B cell (primary cell): ENCODE measurements around the gene LHPP. TPM values are rescaled to one million over a fixed set of nuclear protein-coding genes. Genes with fewer than 3 reads are reported as not detected.
A peak's percentile ranks its signal among the peaks of the same experiment; 100 is the strongest.

ENCODE experiments used
- ATAC-seq: fragments of 200-7000 bp; cut with Tn5 transposase; one replicate; pipeline ENCODE4 v1.10.0; 2021; ENCODE audit warnings: low read depth, mild to moderate bottlenecking, moderate number of reproducible peaks, moderate library complexity
- CTCF ChIA-PET: fragments of 350-600 bp; sonication (Branson Sonifier 250); formaldehyde crosslinking; loops from one replicate; lab custom pipeline; 2021; ENCODE audit warnings: antibody characterized with exemption, inconsistent platforms; lab: Charles Lee
- POLR2A ChIA-PET: fragments of 350-600 bp; sonication (Branson Sonifier 250); formaldehyde crosslinking; loops from one replicate; lab custom pipeline; 2021; ENCODE audit warnings: antibody characterized with exemption; lab: Charles Lee
- DNase-seq: peaks from one replicate; pipeline ENCODE4 v3.0.0; 2013
- H2AFZ ChIP-seq: 2 replicates; pipeline ENCODE4 v1.6.1; 2012; ENCODE audit warnings: mild to moderate bottlenecking, low read depth, low read length; ENCODE audit not compliant: insufficient read depth, poor library complexity, severe bottlenecking
- H3K27ac ChIP-seq, 2 donors: 1 replicate in 1 of 2; 2 replicates in 1 of 2; pipeline ENCODE4 v1.5.1; 2012 to 2013; ENCODE audit warnings: low read length in 2 of 2, mild to moderate bottlenecking in 2 of 2, moderate library complexity in 1 of 2
- H3K27me3 ChIP-seq, 4 experiments: fragments of 200-600 bp in 1 of 4; sonication (generic) in 1 of 4; replicated peaks in 1 of 4; 1 replicate in 2 of 4; 2 replicates in 2 of 4; pipeline versions ENCODE4 v1.6.1 to v1.7.0; 2013 to 2016; ENCODE audit warnings: low read length in 3 of 4, mild to moderate bottlenecking in 2 of 4, mixed read lengths in 1 of 4, moderate library complexity in 1 of 4; ENCODE audit not compliant: insufficient read depth in 4 of 4, control insufficient read depth in 3 of 4; ENCODE audit errors: control extremely low read depth in 1 of 4
- H3K36me3 ChIP-seq, 2 experiments: replicated peaks in 1 of 2; 1 replicate in 1 of 2; 2 replicates in 1 of 2; pipeline versions ENCODE4 v1.6.1 to v1.7.1; 2013; ENCODE audit warnings: low read length in 1 of 2; ENCODE audit not compliant: insufficient read depth in 2 of 2, control insufficient read depth in 1 of 2; ENCODE audit errors: control extremely low read depth in 1 of 2, extremely low read depth in 1 of 2
- H3K4me1 ChIP-seq, 2 donors: fragments of 200-600 bp in 1 of 2; sonication (generic) in 1 of 2; 1 replicate in 1 of 2; 2 replicates in 1 of 2; pipeline versions ENCODE4 v1.5.1 to v1.6.1; 2013 to 2017; ENCODE audit warnings: low read length in 2 of 2; ENCODE audit not compliant: control insufficient read depth in 2 of 2, insufficient read depth in 2 of 2
- H3K4me2 ChIP-seq: replicated peaks from 2 replicates; pipeline ENCODE3; 2012; ENCODE audit warnings: mild to moderate bottlenecking, low read depth, low read length; ENCODE audit not compliant: poor library complexity, severe bottlenecking
- H3K4me3 ChIP-seq, 5 experiments: fragments of 200-600 bp in 1 of 5; sonication (generic) in 1 of 5; 1 replicate in 3 of 5; 2 replicates in 2 of 5; pipeline versions ENCODE4 v1.5.1 to v1.7.0; 2011 to 2016; ENCODE audit warnings: low read length in 4 of 5, mild to moderate bottlenecking in 4 of 5, low read depth in 2 of 5, control low read depth in 1 of 5, moderate library complexity in 1 of 5; ENCODE audit not compliant: insufficient read depth in 1 of 5; ENCODE audit errors: control extremely low read depth in 1 of 5, extremely low read depth in 1 of 5
- H3K79me2 ChIP-seq: fragments of 200-600 bp; sonication (generic); one replicate; pipeline ENCODE4 v1.6.0; 2016; ENCODE audit warnings: low read length; ENCODE audit not compliant: control insufficient read depth, insufficient read depth
- H3K9ac ChIP-seq: fragments of 200-600 bp; sonication (generic); 2 replicates; pipeline ENCODE4 v1.6.1; 2017; ENCODE audit warnings: mild to moderate bottlenecking, low read length, moderate library complexity
- H3K9me3 ChIP-seq, 3 donors: one replicate each; pipeline versions ENCODE4 v1.6.1 to v1.7.1; 2013; ENCODE audit warnings: low read length in 2 of 3; ENCODE audit not compliant: control insufficient read depth in 2 of 3, insufficient read depth in 1 of 3; ENCODE audit errors: control extremely low read depth in 1 of 3
- H4K20me1 ChIP-seq: 2 replicates; pipeline ENCODE4 v1.6.0; 2012; ENCODE audit warnings: mild to moderate bottlenecking, low read length; ENCODE audit not compliant: insufficient read depth, control insufficient read depth, poor library complexity, severe bottlenecking
- H3K27ac Mint-ChIP-seq: one replicate; pipeline ENCODE4 v1.8.0; 2021; ENCODE audit warnings: mixed read lengths
- H3K27me3 Mint-ChIP-seq: one replicate; pipeline ENCODE4 v1.8.0; 2021; ENCODE audit warnings: mixed read lengths
- H3K4me1 Mint-ChIP-seq: one replicate; pipeline ENCODE4 v1.8.0; 2021; ENCODE audit warnings: mixed read lengths
- H3K4me3 Mint-ChIP-seq: one replicate; pipeline ENCODE4 v1.8.0; 2021; ENCODE audit warnings: mixed read lengths
- H3K9me3 Mint-ChIP-seq: one replicate; pipeline ENCODE4 v1.8.0; 2022; ENCODE audit warnings: mixed read lengths; ENCODE audit not compliant: insufficient read depth
- EZH2 ChIP-seq: IDR thresholded peaks from 2 replicates; pipeline ENCODE4 v1.6.1; 2012; ENCODE audit warnings: borderline replicate concordance, low read depth, mild to moderate bottlenecking, moderate library complexity, low read length; ENCODE audit not compliant: insufficient read depth, poor library complexity, severe bottlenecking
- WGBS: methylation state at CpG from one replicate; pipeline ENCODE4 v1.1.5; 2013; ENCODE audit warnings: missing lambda C conversion rate; ENCODE audit not compliant: insufficient coverage; 5-methylcytosine and 5-hydroxymethylcytosine counted together
- intact Hi-C: fragments of 100-400 bp; cut with micrococcal nuclease; formaldehyde crosslinking; loops from one replicate; pipeline ENCODE4 v1.10.0; 2022
- polyA plus RNA-seq: library from polyadenylated mRNA; depleted of rRNA; stranded (reverse); fragments of >200 nt; gene quantifications from 2 replicates; pipeline ENCODE4 v1.2.3, GENCODE V29; 2012
- total RNA-seq, 2 donors: library from RNA; stranded (reverse); fragments of 120-200 nt in 1 of 2; gene quantifications; 1 replicate in 1 of 2; 2 replicates in 1 of 2; pipeline versions ENCODE4 v1.2.3 to v1.2.4, GENCODE V29; 2013 to 2022
- TF ChIP-seq, protein P1 (sequence below): fragments of 200-600 bp; IDR thresholded peaks from one replicate; pipeline ENCODE4 v1.8.0; 2022; ENCODE audit warnings: antibody characterized with exemption, mild to moderate bottlenecking

LHPP gene
- total and polyA plus RNA-seq, 2 donors (not counting 1 experiment from before 2014, with no cell fraction given): 60.2 to 83.5 TPM

DNA sequence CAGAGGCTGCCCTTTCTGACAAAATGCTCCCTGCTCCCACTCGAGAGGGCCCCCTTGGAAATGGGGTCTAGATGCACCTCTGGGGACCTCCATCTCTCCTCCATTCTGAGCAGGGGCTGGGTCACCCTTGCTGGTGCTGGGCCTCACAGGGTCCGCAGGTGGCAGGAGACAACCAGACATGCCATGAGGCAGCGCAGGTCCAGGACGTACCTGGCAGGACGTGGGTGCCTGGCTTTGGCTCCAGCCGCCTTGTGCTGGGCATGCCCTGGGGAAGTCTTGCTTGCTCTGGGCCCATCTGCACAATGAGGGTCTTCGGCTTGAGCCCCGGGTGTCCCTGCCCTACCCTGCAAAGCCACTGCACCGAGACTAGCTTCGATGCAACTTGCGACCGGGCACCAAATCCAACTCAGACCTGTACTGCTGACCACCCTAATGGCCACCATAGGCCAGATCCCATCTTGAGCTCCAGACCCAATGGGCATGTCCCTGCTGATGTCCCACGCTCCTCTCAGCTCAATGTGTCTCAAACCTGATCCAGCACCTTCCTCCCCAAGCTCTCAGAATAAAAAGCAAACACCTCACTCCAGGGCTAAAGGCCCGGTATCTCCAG is 175.6 kb downstream of the LHPP start:
- Histone ChIP-seq H3K27me3 (no peaks in the 10 kb centered on the region), H2AFZ (no peak overlapping the region), H3K4me2 (peak overlapping the region; percentile 67), H3K27ac (peak overlapping the region; percentile 63 to 92), H4K20me1 (peaks cover 46% of the 10 kb centered on the region), H3K36me3 (peaks cover 2 to 42% of the 10 kb centered on the region in 2 experiments), H3K79me2 (peaks cover 100% of the 10 kb centered on the region), H3K4me1 (peaks cover 86 to 92% of the 10 kb centered on the region in 2 donors), H3K9me3 (peaks cover 0 to 10% (median 2%) of the 10 kb centered on the region in 3 donors), H3K9ac (peak overlapping the region; percentile 18), H3K4me3 (peak overlapping the region in 2 of 5 experiments; percentile 13 to 27)
- Mint-ChIP-seq H3K27ac (peak overlapping the region; percentile 94), H3K4me1 (peaks cover 90% of the 10 kb centered on the region), H3K27me3 (no peaks in the 10 kb centered on the region), H3K9me3 (no peaks in the 10 kb centered on the region), H3K4me3 (peak overlapping the region; percentile 78)
- intact Hi-C loops: loop anchor here (2.0 kb wide), 1 partner anchor 104 kb away; no protein-coding TSS in a partner anchor
- ATAC-seq (no peak), DNase-seq (no peak)
- ChIA-PET POLR2A (interaction anchor here (0.9 to 1.9 kb wide), 7 partner anchors 10 to 106 kb away, joined by 3 to 10 read pairs (median 6); no protein-coding TSS in a partner anchor), CTCF (interaction anchor here (0.8 to 3.8 kb wide), 21 partner anchors 8 to 109 kb away, joined by 3 to 24 read pairs (median 5); no protein-coding TSS in a partner anchor)
- TF ChIP-seq, protein P1, sequence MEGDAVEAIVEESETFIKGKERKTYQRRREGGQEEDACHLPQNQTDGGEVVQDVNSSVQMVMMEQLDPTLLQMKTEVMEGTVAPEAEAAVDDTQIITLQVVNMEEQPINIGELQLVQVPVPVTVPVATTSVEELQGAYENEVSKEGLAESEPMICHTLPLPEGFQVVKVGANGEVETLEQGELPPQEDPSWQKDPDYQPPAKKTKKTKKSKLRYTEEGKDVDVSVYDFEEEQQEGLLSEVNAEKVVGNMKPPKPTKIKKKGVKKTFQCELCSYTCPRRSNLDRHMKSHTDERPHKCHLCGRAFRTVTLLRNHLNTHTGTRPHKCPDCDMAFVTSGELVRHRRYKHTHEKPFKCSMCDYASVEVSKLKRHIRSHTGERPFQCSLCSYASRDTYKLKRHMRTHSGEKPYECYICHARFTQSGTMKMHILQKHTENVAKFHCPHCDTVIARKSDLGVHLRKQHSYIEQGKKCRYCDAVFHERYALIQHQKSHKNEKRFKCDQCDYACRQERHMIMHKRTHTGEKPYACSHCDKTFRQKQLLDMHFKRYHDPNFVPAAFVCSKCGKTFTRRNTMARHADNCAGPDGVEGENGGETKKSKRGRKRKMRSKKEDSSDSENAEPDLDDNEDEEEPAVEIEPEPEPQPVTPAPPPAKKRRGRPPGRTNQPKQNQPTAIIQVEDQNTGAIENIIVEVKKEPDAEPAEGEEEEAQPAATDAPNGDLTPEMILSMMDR: no peak
- no peak for TF ChIP-seq EZH2
- WGBS: 89% methylated on average over 14 of the region's 14 CpGs

- Histone ChIP-seq H2AFZ (no peak overlapping the region), H3K27me3 (no peaks in the 10 kb centered on the region), H3K4me1 (peaks cover 86 to 92% of the 10 kb centered on the region in 2 donors), H3K4me3 (no peak overlapping the region), H3K9me3 (peaks cover 0 to 10% (median 2%) of the 10 kb centered on the region in 3 donors), H3K36me3 (peaks cover 2 to 42% of the 10 kb centered on the region in 2 experiments), H3K27ac (peak overlapping the region; percentile 63 to 92), H3K4me2 (peak overlapping the region; percentile 67), H4K20me1 (peaks cover 46% of the 10 kb centered on the region), H3K9ac (no peak overlapping the region), H3K79me2 (peaks cover 100% of the 10 kb centered on the region)
- 100% methylated on average over 6 of the region's 8 CpGs for WGBS
- Mint-ChIP-seq H3K27ac (peak overlapping the region; percentile 94), H3K27me3 (no peaks in the 10 kb centered on the region), H3K4me3 (peak overlapping the region; percentile 78), H3K9me3 (no peaks in the 10 kb centered on the region), H3K4me1 (peaks cover 90% of the 10 kb centered on the region)
- POLR2A ChIA-PET: interaction anchor here (1.0 to 1.9 kb wide), 6 partner anchors 10 to 84 kb away, joined by 3 to 10 read pairs (median 6); no protein-coding TSS in a partner anchor
- DNase-seq (no peak), ATAC-seq (no peak)
- TF ChIP-seq, protein P1: no peak
- TF ChIP-seq EZH2: no peak
- CTCF ChIA-PET: interaction anchor here (0.8 to 3.8 kb wide), 16 partner anchors 8 to 109 kb away, joined by 3 to 24 read pairs (median 6); no protein-coding TSS in a partner anchor
- intact Hi-C loops: loop anchor here (2.0 kb wide), 1 partner anchor 103 kb away; no protein-coding TSS in a partner anchor
Measured at GRCh38 chr10:124637746-124638145, 176.1 kb downstream of the LHPP start.
